Measurements from ENCODE around the gene MAGI1. TPM values are rescaled to one million over a fixed set of nuclear protein-coding genes. Genes with fewer than 3 reads are reported as not detected.

Gene MAGI1
- total RNA-seq, 3 donors from 2014 or later = 22.1 to 94.4 (median 70.5) TPM

- Histone ChIP-seq H3K27me3 (no peaks in the 10 kb centered on the region), H3K4me3 (no peak overlapping the region), H3K27ac (peak overlapping the region in 1 of 2 donors; percentile 10), H3K9me3 (no peaks in the 10 kb centered on the region), H3K4me1 (peaks cover 0 to 10% of the 10 kb centered on the region in 2 donors), H3K36me3 (no peaks in the 10 kb centered on the region)
- intact Hi-C loops (cut with DNase I; ENCODE audit: low total_unique reads) = no loop called here
- TF ChIP-seq CTCF (IDR thresholded peaks at IDR 0.05) = no peak
- TF ChIP-seq POLR2AphosphoS5 (IDR thresholded peaks at IDR 0.05) = no peak
- no peak for TF ChIP-seq POLR2A (IDR thresholded peaks at IDR 0.05)
- DNase-seq (ENCODE audit: low spot score in 2 of 2) = no peak
Measured at GRCh38 chr3:66012711-66013110, 26.0 kb downstream of the MAGI1 start.

GRCh38 chr3:66010739-66011655, 27.7 kb downstream of the MAGI1 start:
- Histone ChIP-seq H3K4me3 (peak overlapping the region in 2 of 3 donors; percentile 20 to 43), H3K9me3 (no peaks in the 10 kb centered on the region), H3K27ac (peak overlapping the region; percentile 84 to 91), H3K4me1 (peaks cover 0 to 10% of the 10 kb centered on the region in 2 donors), H3K27me3 (no peaks in the 10 kb centered on the region), H3K36me3 (no peaks in the 10 kb centered on the region)
- DNase-seq (ENCODE audit: low spot score in 2 of 2) = peak in 1 of 2 donors; percentile 67
- intact Hi-C loops (cut with DNase I; ENCODE audit: low total_unique reads) = no loop called here
- TF ChIP-seq POLR2AphosphoS5 (IDR thresholded peaks at IDR 0.05) (peak in 1 of 3 donors; percentile 12), POLR2A (IDR thresholded peaks at IDR 0.05) (no peak)

GRCh38 chr3:66010348-66010738, 28.4 kb downstream of the MAGI1 start:
- Histone ChIP-seq H3K4me1 (peaks cover 0 to 10% of the 10 kb centered on the region in 2 donors), H3K4me3 (peak overlapping the region in 2 of 3 donors; percentile 20 to 43), H3K27ac (peak overlapping the region; percentile 84 to 91), H3K9me3 (no peaks in the 10 kb centered on the region), H3K27me3 (no peaks in the 10 kb centered on the region), H3K36me3 (no peaks in the 10 kb centered on the region)
- intact Hi-C loops (cut with DNase I; ENCODE audit: low total_unique reads) = no loop called here
- DNase-seq (ENCODE audit: low spot score in 2 of 2) = no peak
- no peak for TF ChIP-seq POLR2AphosphoS5 (IDR thresholded peaks at IDR 0.05)
- no peak for TF ChIP-seq POLR2A (IDR thresholded peaks at IDR 0.05)
- TF ChIP-seq CTCF (IDR thresholded peaks at IDR 0.05) = no peak

- Histone ChIP-seq H3K4me3 (no peak overlapping the region), H3K36me3 (no peaks in the 10 kb centered on the region), H3K9me3 (no peaks in the 10 kb centered on the region), H3K27me3 (no peaks in the 10 kb centered on the region), H3K4me1 (peaks cover 0 to 13% of the 10 kb centered on the region in 2 donors), H3K27ac (peak overlapping the region; percentile 74 to 79)
- intact Hi-C loops (cut with DNase I; ENCODE audit: low total_unique reads) = no loop called here
- peak in 1 of 2 donors; percentile 24 for DNase-seq (ENCODE audit: low spot score in 2 of 2)
- TF ChIP-seq CTCF (IDR thresholded peaks at IDR 0.05) = no peak
- TF ChIP-seq POLR2AphosphoS5 (IDR thresholded peaks at IDR 0.05) = no peak
- no peak for TF ChIP-seq POLR2A (IDR thresholded peaks at IDR 0.05)
Measured at GRCh38 chr3:66004244-66004643, 34.5 kb downstream of the MAGI1 start.

- DNase-seq (ENCODE audit: low spot score in 2 of 2) = no peak
- Histone ChIP-seq H3K4me1 (peaks cover 0 to 13% of the 10 kb centered on the region in 2 donors), H3K9me3 (no peaks in the 10 kb centered on the region), H3K4me3 (no peak overlapping the region), H3K27ac (peak overlapping the region; percentile 34 to 79), H3K36me3 (no peaks in the 10 kb centered on the region), H3K27me3 (no peaks in the 10 kb centered on the region)
- no peak for TF ChIP-seq POLR2A (IDR thresholded peaks at IDR 0.05)
- no peak for TF ChIP-seq CTCF (IDR thresholded peaks at IDR 0.05)
- TF ChIP-seq POLR2AphosphoS5 (IDR thresholded peaks at IDR 0.05) = no peak
- intact Hi-C loops (cut with DNase I; ENCODE audit: low total_unique reads) = no loop called here
Measured at GRCh38 chr3:66001626-66002025, 37.1 kb downstream of the MAGI1 start.

All from breast epithelium (tissue), 4 donors.